Astrocyte (in vitro differentiated cells and primary cell): ENCODE measurements around the gene FBXW8.

Experiments
- EZH2 ChIP-seq: IDR thresholded peaks from 2 replicates; pipeline ENCODE4 v1.6.1; 2012; ENCODE audit warnings: mild to moderate bottlenecking, low read length, inconsistent platforms; ENCODE audit not compliant: insufficient read depth
- TF ChIP-seq, protein P1 (sequence below): IDR thresholded peaks from 2 replicates; pipeline ENCODE4 v1.5.1; 2011; ENCODE audit warnings: low read depth, mild to moderate bottlenecking, inconsistent platforms, low read length, moderate library complexity; ENCODE audit not compliant: insufficient read depth

DNA sequence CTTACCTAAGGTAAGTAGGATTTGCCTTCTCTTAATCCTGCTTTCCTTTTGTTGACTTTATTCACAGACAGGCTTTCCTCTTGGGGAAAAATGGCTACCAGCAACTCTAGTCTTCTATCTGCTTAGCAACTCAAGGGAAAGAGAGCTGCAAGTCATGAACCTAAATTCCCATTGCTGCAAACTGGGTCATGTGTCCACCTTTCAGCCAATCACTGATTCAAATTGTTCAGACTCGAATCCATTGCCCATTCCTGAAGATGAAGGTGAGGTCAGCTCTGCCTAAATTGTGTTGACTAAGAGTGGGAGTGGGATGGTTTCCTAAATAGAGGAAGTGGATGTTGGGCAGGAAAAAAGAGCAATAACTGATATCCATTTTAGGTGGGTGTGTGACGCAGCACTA lies 7.7 kb downstream of the FBXW8 start:
- TF ChIP-seq, protein P1, sequence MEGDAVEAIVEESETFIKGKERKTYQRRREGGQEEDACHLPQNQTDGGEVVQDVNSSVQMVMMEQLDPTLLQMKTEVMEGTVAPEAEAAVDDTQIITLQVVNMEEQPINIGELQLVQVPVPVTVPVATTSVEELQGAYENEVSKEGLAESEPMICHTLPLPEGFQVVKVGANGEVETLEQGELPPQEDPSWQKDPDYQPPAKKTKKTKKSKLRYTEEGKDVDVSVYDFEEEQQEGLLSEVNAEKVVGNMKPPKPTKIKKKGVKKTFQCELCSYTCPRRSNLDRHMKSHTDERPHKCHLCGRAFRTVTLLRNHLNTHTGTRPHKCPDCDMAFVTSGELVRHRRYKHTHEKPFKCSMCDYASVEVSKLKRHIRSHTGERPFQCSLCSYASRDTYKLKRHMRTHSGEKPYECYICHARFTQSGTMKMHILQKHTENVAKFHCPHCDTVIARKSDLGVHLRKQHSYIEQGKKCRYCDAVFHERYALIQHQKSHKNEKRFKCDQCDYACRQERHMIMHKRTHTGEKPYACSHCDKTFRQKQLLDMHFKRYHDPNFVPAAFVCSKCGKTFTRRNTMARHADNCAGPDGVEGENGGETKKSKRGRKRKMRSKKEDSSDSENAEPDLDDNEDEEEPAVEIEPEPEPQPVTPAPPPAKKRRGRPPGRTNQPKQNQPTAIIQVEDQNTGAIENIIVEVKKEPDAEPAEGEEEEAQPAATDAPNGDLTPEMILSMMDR: no peak
- no peak for TF ChIP-seq EZH2
